Measurements from ENCODE around the gene MLH1. TPM values are rescaled to one million over a fixed set of nuclear protein-coding genes. Genes with fewer than 3 reads are reported as not detected.

MLH1 gene
- total and polyA plus RNA-seq, 2 of the 8 experiments (the other 6 are each of a cell fraction or from before 2014, with no cell fraction given): 36.4 to 47.3 TPM

GRCh38 chr3:36973139-36973538 lies 20.2 kb upstream of the MLH1 start:
- Histone ChIP-seq H2AFZ (ENCODE audit: low read length) (no peak overlapping the region), H3K56ac (replicated peaks; ENCODE audit: insufficient read length, low read depth, low read length) (no peak overlapping the region), H3K27me3 (replicated peaks in 1 of 4; ENCODE audit: control insufficient read depth in 3 of 4, extremely low read depth in 1 of 4, insufficient read depth in 3 of 4, low read length in 3 of 4) (no peaks in the 10 kb centered on the region), H3K23ac (ENCODE audit: insufficient read length) (no peak overlapping the region), H3K27ac (ENCODE audit: low read depth, low read length) (no peak overlapping the region), H4K91ac (replicated peaks; ENCODE audit: insufficient read length, low read length) (no peak overlapping the region), H3K9ac (replicated peaks in 1 of 4; ENCODE audit: extremely low read depth in 1 of 4, low read depth in 3 of 4, low read length in 3 of 4) (no peak overlapping the region), H3K36me3 (ENCODE audit: control insufficient read depth in 2 of 4, insufficient read depth in 4 of 4, low read length in 3 of 4) (no peaks in the 10 kb centered on the region), H3K4me1 (replicated peaks in 1 of 4; ENCODE audit: control insufficient read depth in 3 of 4, insufficient read depth in 4 of 4, low read length in 3 of 4) (peaks cover 0 to 5% (median 5%) of the 10 kb centered on the region in 4 experiments; a peak in 3 of 7 replicates), H3K23me2 (ENCODE audit: low read depth, low read length) (no peaks in the 10 kb centered on the region), H4K5ac (ENCODE audit: insufficient read length, low read depth, low read length) (no peak overlapping the region), H3K18ac (ENCODE audit: extremely low read depth, low read length) (no peak overlapping the region), H4K8ac (ENCODE audit: extremely low read depth, insufficient read depth, low read length) (no peak overlapping the region), H2BK20ac (ENCODE audit: low read length) (no peak overlapping the region), H2BK120ac (replicated peaks; ENCODE audit: low read depth, low read length) (no peak overlapping the region), H3K79me2 (ENCODE audit: control insufficient read depth in 1 of 2, insufficient read depth in 2 of 2, low read length in 2 of 2) (no peaks in the 10 kb centered on the region), H2BK15ac (ENCODE audit: low read length) (no peak overlapping the region), H3K4ac (replicated peaks; ENCODE audit: insufficient read length, low read depth, low read length) (no peak overlapping the region), H3K4me3 (ENCODE audit: extremely low read depth in 1 of 4, insufficient read depth in 2 of 4, low read depth in 3 of 4, low read length in 4 of 4) (no peak overlapping the region), H2BK12ac (ENCODE audit: low read depth, low read length) (no peak overlapping the region), H3K14ac (ENCODE audit: insufficient read length) (no peak overlapping the region), H4K20me1 (replicated peaks in 1 of 2; ENCODE audit: control insufficient read depth in 1 of 2, insufficient read depth in 2 of 2, low read length in 2 of 2) (no peaks in the 10 kb centered on the region), H3K4me2 (ENCODE audit: insufficient read depth in 1 of 2, low read depth in 2 of 2, low read length in 2 of 2) (no peak overlapping the region), H3K79me1 (ENCODE audit: low read depth, low read length) (no peaks in the 10 kb centered on the region), H2AK5ac (ENCODE audit: low read depth, low read length) (no peak overlapping the region), H2BK5ac (ENCODE audit: low read depth, low read length) (no peak overlapping the region), H3K9me3 (ENCODE audit: insufficient read depth in 2 of 2, low read depth in 1 of 2, low read length in 1 of 2) (no peaks in the 10 kb centered on the region; a peak in 1 of 4 replicates)
- DNase-seq (ENCODE audit: low read depth in 1 of 2, low spot score in 2 of 2): no peak
- FAIRE-seq: no peak
- 82% methylated on average over 1 of the region's 1 CpG; no CpG with 5 or more reads in 1 of the 2 experiments for WGBS, 2 experiments (ENCODE audit: extremely low coverage in 1 of 2, insufficient coverage in 1 of 2, insufficient read length in 1 of 2, insufficient replicate concordance in 2 of 2, low coverage in 1 of 2, low lambda C conversion rate in 2 of 2, missing lambda C conversion rate in 1 of 2)
- ChIA-PET POLR2A (ENCODE audit: partially characterized antibody) (interaction anchor here (1.0 to 1.5 kb wide), 3 partner anchors 13 to 19 kb away, joined by 3 to 5 read pairs (median 5); partner anchors contain the start of gene EPM2AIP1), CTCF (ENCODE audit: partially characterized antibody) (interaction anchor here (0.7 to 3.2 kb wide), 5 partner anchors 9 to 181 kb away, joined by 3 to 27 read pairs (median 4); partner anchors contain the start of genes EPM2AIP1 and MLH1)
- no peak for TF ChIP-seq JUND (IDR thresholded peaks at IDR 0.05; ENCODE audit: low read length)
- TF ChIP-seq, protein P1, sequence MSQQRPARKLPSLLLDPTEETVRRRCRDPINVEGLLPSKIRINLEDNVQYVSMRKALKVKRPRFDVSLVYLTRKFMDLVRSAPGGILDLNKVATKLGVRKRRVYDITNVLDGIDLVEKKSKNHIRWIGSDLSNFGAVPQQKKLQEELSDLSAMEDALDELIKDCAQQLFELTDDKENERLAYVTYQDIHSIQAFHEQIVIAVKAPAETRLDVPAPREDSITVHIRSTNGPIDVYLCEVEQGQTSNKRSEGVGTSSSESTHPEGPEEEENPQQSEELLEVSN (IDR thresholded peaks at IDR 0.05): no peak
- no peak for TF ChIP-seq CHD2 (IDR thresholded peaks at IDR 0.05; ENCODE audit: low read length)
- TF ChIP-seq HDAC2 (IDR thresholded peaks at IDR 0.05; ENCODE audit: borderline replicate concordance in 1 of 2, low read depth in 2 of 2, low read length in 2 of 2): no peak
- TF ChIP-seq SIN3A (conservative IDR thresholded peaks at IDR 0.05 in 1 of 2, IDR thresholded peaks at IDR 0.05 in 1 of 2; ENCODE audit: low read depth in 1 of 2, low read length in 2 of 2): no peak
- no peak for TF ChIP-seq SAP30 (IDR thresholded peaks at IDR 0.05; ENCODE audit: insufficient read depth, insufficient replicate concordance, low read length)
- no peak for TF ChIP-seq ATF2 (IDR thresholded peaks at IDR 0.05; ENCODE audit: low read length)
- no peak for TF ChIP-seq BRCA1 (IDR thresholded peaks at IDR 0.05; ENCODE audit: low read depth, low read length)

Data from H1 (cell line).